ENCODE results near the gene SENP7. TPM values are rescaled to one million over a fixed set of nuclear protein-coding genes. Genes with fewer than 3 reads are reported as not detected.

The SENP7 gene
- total RNA-seq, 1 donor from 2014 or later = 6.1 TPM

DNA sequence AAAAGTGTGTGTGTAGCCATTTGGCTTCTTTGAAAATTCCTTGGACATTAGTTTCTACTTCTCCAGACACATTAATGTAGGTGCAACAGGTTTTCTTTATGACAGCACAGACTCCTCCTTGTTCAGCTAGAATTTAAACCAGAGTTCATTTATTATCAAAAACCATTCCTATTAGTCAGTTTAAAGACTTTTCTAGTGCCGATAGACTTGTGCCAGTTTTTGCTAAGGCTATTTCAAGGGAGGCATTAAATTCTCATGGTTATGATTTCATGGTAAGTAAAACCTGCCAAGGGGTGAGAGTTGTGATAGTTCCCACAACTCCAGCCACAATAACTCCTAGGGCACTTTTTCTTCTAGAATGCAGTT lies 20.6 kb upstream of the SENP7 start:
- DNase-seq (ENCODE audit: low spot score in 2 of 2) = no peak
- Histone ChIP-seq H3K27me3 (no peaks in the 10 kb centered on the region), H3K9me3 (no peaks in the 10 kb centered on the region), H3K27ac (peak overlapping the region; percentile 63 to 87), H3K36me3 (no peaks in the 10 kb centered on the region), H3K4me1 (peaks cover 0 to 4% of the 10 kb centered on the region in 2 donors), H3K4me3 (no peak overlapping the region)
- intact Hi-C loops (cut with DNase I) = no loop called here
- TF ChIP-seq, protein P1, sequence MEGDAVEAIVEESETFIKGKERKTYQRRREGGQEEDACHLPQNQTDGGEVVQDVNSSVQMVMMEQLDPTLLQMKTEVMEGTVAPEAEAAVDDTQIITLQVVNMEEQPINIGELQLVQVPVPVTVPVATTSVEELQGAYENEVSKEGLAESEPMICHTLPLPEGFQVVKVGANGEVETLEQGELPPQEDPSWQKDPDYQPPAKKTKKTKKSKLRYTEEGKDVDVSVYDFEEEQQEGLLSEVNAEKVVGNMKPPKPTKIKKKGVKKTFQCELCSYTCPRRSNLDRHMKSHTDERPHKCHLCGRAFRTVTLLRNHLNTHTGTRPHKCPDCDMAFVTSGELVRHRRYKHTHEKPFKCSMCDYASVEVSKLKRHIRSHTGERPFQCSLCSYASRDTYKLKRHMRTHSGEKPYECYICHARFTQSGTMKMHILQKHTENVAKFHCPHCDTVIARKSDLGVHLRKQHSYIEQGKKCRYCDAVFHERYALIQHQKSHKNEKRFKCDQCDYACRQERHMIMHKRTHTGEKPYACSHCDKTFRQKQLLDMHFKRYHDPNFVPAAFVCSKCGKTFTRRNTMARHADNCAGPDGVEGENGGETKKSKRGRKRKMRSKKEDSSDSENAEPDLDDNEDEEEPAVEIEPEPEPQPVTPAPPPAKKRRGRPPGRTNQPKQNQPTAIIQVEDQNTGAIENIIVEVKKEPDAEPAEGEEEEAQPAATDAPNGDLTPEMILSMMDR (IDR thresholded peaks at IDR 0.05) = no peak

DNA sequence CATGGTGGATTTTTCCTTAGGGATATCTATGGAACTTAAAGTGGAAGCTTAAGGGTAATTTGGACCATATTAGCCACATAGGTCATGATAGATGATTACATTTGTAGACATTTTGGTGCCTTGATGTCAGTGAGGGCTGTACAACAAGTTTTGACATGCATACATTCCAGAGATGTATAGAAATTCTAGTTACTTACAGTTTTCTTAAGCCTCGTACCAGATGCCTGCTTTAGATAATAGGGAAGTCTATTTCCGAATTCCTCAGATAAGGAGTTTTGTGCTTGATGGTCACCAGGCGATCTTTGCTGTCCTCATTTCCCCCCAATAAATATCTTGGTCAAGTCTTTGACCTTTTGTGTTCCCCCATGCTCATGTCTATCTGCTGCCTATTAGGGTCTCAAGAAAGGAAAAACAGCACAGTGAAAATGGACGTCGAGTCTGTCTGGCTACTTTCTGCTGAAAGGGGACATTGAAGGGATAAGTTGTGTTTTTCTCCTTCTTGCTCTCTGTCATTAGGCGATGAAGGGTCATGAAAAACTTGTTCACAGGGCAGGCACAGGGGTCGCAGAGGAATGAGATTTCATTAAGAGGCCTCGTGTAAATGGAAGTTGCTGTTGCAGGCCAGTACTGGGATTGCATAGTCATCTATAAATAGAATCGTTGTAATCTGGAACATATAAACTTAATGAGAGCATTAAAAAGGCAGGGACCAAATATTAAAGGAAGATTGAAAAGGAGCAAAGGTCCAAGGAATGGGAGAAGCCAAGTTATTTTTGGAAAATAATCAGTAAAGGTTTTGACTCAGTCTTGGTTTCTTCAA lies 20.0 kb upstream of the SENP7 start:
- no peaks in the 10 kb centered on the region for H3K36me3 ChIP-seq
- TF ChIP-seq, protein P1 (IDR thresholded peaks at IDR 0.05) = no peak
- no peak for DNase-seq (ENCODE audit: low spot score in 2 of 2)
- no peaks in the 10 kb centered on the region for H3K9me3 ChIP-seq
- peaks cover 0 to 4% of the 10 kb centered on the region in 2 donors for H3K4me1 ChIP-seq
- no peak overlapping the region for H3K4me3 ChIP-seq
- H3K27ac ChIP-seq = peak overlapping the region; percentile 63 to 87
- intact Hi-C loops (cut with DNase I) = no loop called here
- H3K27me3 ChIP-seq = no peaks in the 10 kb centered on the region

DNA sequence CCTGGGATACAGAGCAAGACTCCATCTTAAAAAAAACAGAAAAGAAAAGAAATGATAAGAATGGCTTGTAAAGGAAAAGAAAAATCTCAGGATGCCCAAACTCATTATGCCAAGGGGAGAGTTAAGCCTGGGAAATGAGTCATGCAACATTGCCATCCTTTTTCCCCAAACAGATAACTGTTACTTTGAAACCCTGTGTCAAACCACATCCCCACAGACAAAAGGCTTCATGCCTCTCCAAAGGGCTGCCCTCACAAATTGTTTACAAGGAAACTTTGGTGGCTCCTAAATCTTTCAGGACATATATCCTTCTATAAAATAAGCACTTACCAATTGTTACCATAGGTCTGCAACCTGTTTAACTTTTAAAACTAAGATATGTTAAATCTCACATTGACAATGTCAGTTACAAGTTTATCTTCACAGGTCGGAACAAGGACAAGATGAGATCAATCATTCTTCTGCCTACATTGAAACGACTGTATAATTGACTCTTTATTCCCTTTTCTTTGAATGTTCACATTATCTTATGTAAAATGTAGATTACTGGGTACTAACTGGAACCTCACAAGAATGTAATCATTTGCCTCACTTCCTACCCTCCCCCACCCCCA lies 18.6 kb upstream of the SENP7 start:
- Histone ChIP-seq H3K36me3 (no peaks in the 10 kb centered on the region), H3K27me3 (no peaks in the 10 kb centered on the region), H3K4me3 (no peak overlapping the region), H3K4me1 (peaks cover 0 to 4% of the 10 kb centered on the region in 2 donors), H3K9me3 (no peaks in the 10 kb centered on the region), H3K27ac (no peak overlapping the region)
- no peak for DNase-seq (ENCODE audit: low spot score in 2 of 2)
- intact Hi-C loops (cut with DNase I) = no loop called here
- TF ChIP-seq, protein P1 (IDR thresholded peaks at IDR 0.05) = no peak

DNA sequence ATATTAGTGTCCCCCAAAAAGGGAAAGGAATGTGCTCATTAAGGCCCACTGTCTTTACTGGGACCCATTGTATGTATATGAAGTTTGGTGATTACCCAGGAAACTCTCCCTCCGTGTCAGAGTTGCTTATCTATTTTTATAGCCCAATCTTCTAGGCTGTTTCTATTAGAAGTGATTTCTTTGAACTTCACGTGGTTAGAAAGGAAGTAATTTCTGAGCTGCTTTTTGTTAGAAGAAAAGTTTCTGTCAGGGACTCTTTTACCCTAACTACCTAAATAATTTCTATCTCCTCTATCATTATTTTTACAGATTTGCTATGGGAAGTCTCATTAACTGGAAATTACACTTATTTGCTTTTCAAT lies 17.7 kb upstream of the SENP7 start:
- intact Hi-C loops (cut with DNase I) = no loop called here
- H3K27me3 ChIP-seq = no peaks in the 10 kb centered on the region
- peaks cover 0 to 4% of the 10 kb centered on the region in 2 donors for H3K4me1 ChIP-seq
- no peaks in the 10 kb centered on the region for H3K9me3 ChIP-seq
- TF ChIP-seq, protein P1 (IDR thresholded peaks at IDR 0.05) = no peak
- H3K36me3 ChIP-seq = no peaks in the 10 kb centered on the region
- H3K4me3 ChIP-seq = no peak overlapping the region
- DNase-seq (ENCODE audit: low spot score in 2 of 2) = no peak
- H3K27ac ChIP-seq = no peak overlapping the region

DNA sequence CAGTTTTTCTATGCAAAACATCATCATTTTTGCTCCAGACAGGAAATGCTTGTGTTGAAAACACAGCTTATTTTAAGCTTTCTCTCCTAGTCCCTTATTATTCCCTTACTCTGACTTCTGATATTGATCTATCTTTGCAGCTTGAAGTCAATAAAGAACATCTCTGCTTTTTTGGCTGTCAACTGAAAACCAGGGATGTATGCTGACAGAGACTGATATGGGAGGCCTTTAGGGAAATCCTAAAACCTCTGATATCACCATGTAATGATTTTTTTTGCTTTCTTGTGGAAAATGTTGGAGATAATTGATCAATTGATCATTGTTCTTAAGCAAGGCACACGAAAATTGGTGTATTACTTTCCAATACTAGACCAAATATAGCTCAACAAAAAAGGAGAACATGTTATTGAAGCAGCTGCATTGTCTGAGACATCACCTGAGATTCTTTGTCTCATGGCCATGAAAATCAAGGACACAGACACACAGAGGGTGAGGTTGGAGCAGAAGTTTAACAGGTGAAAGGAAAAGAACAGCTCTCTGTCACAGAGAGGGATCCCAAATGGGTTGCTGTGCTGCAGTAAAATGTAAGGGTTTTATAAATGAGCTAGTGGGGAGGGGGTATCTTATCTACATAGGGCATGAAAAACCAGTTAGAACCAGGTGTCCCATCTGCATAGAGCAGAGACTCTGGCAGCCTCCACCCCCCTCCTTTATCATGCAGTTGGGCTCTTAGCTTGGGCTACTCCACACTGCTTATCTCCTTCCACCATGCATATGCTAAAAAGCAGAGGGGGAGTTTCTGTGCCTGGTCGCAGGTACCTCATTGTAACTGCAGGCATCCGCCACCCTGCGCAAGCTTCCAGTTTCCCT lies 17.0 kb upstream of the SENP7 start:
- DNase-seq (ENCODE audit: low spot score in 2 of 2) = no peak
- H3K4me3 ChIP-seq = no peak overlapping the region
- H3K9me3 ChIP-seq = no peaks in the 10 kb centered on the region
- intact Hi-C loops (cut with DNase I) = no loop called here
- TF ChIP-seq, protein P1 (IDR thresholded peaks at IDR 0.05) = no peak
- no peak overlapping the region for H3K27ac ChIP-seq
- no peaks in the 10 kb centered on the region for H3K27me3 ChIP-seq
- no peaks in the 10 kb centered on the region for H3K36me3 ChIP-seq
- peaks cover 0 to 4% of the 10 kb centered on the region in 2 donors for H3K4me1 ChIP-seq

All from ascending aorta (tissue), 2 donors.